Measurements from ENCODE around the gene SLC22A8. TPM values are rescaled to one million over a fixed set of nuclear protein-coding genes. Genes with fewer than 3 reads are reported as not detected.
"Not testable (repeated sequence)": the region's sequence is repeated elsewhere in the genome, so short reads cannot be mapped to it uniquely, and the experiment has no call there.

SLC22A8 gene, protein sequence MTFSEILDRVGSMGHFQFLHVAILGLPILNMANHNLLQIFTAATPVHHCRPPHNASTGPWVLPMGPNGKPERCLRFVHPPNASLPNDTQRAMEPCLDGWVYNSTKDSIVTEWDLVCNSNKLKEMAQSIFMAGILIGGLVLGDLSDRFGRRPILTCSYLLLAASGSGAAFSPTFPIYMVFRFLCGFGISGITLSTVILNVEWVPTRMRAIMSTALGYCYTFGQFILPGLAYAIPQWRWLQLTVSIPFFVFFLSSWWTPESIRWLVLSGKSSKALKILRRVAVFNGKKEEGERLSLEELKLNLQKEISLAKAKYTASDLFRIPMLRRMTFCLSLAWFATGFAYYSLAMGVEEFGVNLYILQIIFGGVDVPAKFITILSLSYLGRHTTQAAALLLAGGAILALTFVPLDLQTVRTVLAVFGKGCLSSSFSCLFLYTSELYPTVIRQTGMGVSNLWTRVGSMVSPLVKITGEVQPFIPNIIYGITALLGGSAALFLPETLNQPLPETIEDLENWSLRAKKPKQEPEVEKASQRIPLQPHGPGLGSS
- total RNA-seq: not detected in 2 replicates

DNA sequence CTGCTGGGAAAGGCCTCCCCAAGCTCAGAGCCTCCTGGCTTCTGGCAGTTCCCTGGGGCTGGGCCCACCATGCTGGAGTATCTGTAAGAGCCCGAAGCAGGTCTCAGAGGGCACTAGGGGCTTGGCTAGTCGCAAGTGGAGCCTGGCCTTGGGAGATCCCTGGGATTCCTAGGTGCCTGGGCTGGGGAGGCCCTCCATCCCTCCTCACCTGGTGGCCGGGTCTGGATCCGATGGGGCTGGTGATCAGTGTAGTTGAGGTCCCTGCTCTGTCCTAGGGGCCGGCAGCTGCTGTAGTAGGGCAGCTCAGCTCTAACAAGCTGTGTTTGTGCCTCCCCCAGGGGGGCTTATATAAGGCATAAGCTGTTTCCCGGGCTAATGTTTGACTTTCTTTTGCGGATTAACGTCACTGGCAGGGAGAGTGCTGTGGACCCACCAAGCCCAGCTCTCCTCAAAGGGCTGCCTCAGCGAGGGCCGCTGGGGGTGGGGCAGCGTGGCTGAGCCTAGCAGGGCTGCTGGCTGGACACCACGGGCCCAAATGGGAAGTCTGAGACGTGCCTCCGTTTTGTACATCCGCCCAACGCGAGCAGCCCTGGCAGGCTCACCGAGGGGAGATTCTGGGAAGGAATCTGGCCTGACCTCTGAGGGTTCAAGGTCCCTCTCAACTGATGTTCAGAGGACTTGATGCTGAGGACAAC, at the start of gene SLC22A8:
Gene SLC22A8 (minus strand): TSS at position 321 of the 695 bp plus-strand sequence. CDS start 883 bp downstream, outside the sequence.
- H3K4me3 ChIP-seq (ENCODE audit: insufficient read depth, low read length): no peak within 1 kb of the TSS
- peaks cover 9% of the 10 kb centered on the region for H3K27me3 ChIP-seq (ENCODE audit: insufficient read depth, low read length)
- no peak within 1 kb of the TSS for H2AFZ ChIP-seq (ENCODE audit: low read length)
- no peaks in the 10 kb centered on the region for H3K4me1 ChIP-seq (ENCODE audit: insufficient read depth, low read length)
- H3K79me2 ChIP-seq (ENCODE audit: insufficient read depth, low read length): no peaks in the 10 kb centered on the region
- H3K9me3 ChIP-seq (ENCODE audit: low read depth, low read length): no peaks in the 10 kb centered on the region
- DNase-seq (ENCODE audit: insufficient read length, low spot score, missing footprints): no peak
- TF ChIP-seq, protein P1, sequence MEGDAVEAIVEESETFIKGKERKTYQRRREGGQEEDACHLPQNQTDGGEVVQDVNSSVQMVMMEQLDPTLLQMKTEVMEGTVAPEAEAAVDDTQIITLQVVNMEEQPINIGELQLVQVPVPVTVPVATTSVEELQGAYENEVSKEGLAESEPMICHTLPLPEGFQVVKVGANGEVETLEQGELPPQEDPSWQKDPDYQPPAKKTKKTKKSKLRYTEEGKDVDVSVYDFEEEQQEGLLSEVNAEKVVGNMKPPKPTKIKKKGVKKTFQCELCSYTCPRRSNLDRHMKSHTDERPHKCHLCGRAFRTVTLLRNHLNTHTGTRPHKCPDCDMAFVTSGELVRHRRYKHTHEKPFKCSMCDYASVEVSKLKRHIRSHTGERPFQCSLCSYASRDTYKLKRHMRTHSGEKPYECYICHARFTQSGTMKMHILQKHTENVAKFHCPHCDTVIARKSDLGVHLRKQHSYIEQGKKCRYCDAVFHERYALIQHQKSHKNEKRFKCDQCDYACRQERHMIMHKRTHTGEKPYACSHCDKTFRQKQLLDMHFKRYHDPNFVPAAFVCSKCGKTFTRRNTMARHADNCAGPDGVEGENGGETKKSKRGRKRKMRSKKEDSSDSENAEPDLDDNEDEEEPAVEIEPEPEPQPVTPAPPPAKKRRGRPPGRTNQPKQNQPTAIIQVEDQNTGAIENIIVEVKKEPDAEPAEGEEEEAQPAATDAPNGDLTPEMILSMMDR (IDR thresholded peaks at IDR 0.05; ENCODE audit: extremely low read depth, low read depth, low read length): no peak
- H4K20me1 ChIP-seq (ENCODE audit: insufficient read depth, low read length): no peaks in the 10 kb centered on the region
- H3K4me2 ChIP-seq (ENCODE audit: insufficient read depth, low read length): no peak within 1 kb of the TSS
- no peaks in the 10 kb centered on the region for H3K36me3 ChIP-seq (ENCODE audit: insufficient read depth, low read length)
- H3K27ac ChIP-seq (ENCODE audit: low read depth, low read length): no peak within 1 kb of the TSS

DNA sequence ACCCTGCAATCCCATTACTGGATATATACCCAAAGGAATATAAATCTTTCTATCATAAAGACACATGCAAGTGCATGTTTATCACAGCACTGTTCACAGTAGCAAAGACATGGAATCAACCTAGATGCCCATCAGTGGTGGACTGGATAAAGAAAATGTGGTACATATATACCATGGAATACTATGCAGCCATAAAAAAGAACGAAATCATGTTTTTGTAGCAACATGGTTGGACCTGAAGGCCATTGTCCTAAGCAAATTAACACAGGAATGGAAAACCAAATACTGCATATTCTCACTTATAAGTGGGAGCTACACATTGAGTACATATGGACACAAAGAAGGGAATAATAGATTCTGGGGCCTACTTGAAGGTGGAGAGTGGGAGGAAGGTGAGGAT, 30.6 kb upstream of the SLC22A8 start:
- H4K20me1 ChIP-seq (ENCODE audit: insufficient read depth, low read length); H3K9me3 ChIP-seq (ENCODE audit: low read depth, low read length); H3K4me2 ChIP-seq (ENCODE audit: insufficient read depth, low read length); H3K79me2 ChIP-seq (ENCODE audit: insufficient read depth, low read length); H3K27me3 ChIP-seq (ENCODE audit: insufficient read depth, low read length); H3K36me3 ChIP-seq (ENCODE audit: insufficient read depth, low read length); H2AFZ ChIP-seq (ENCODE audit: low read length); H3K27ac ChIP-seq (ENCODE audit: low read depth, low read length); H3K4me3 ChIP-seq (ENCODE audit: insufficient read depth, low read length); H3K4me1 ChIP-seq (ENCODE audit: insufficient read depth, low read length); DNase-seq (ENCODE audit: insufficient read length, low spot score, missing footprints): not testable (repeated sequence)

DNA sequence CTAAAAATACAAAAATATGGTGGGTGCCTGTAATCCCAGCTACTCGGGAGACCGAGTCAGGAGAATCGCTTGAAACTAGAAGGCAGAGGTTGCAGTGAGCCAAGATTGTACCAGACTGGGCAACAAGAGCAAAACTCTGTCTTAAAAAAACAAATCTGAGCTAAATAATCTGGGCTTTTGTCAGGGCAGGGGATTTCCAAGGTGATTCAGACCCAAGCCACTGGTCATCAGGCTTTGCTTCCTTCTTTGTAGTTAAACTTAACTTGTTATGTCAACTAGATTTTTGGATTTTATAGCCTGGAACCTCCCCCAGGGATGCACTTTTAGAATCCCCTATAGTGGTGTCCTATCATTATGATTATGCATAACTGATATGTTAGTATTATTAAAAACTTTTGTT, 27.0 kb upstream of the SLC22A8 start:
- TF ChIP-seq, protein P1 (IDR thresholded peaks at IDR 0.05; ENCODE audit: extremely low read depth, low read depth, low read length): no peak
- H3K4me1 ChIP-seq (ENCODE audit: insufficient read depth, low read length): no peaks in the 10 kb centered on the region
- DNase-seq (ENCODE audit: insufficient read length, low spot score, missing footprints): no peak

DNA sequence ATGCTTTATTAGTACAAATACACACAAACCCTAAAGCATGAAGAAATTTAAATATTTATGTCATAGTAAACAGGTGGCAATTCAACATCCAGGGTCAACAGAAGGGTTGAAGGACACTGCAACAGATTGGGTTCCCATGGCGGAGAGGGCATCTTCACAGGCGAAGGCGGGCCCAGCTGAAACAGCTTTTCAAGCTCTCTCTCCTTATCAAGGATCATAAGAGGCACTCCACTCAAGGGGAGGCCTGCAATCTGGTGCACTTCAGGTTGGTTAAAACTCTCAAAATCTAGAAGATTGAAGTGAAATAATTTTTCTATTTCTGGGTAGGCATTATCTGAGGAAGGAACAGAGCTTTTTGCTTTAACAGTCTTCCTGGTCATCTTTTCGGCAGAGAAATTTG, 16.8 kb upstream of the SLC22A8 start:
- Histone ChIP-seq H3K9me3 (ENCODE audit: low read depth, low read length) (no peaks in the 10 kb centered on the region), H3K27ac (ENCODE audit: low read depth, low read length) (no peak overlapping the region), H3K36me3 (ENCODE audit: insufficient read depth, low read length) (no peaks in the 10 kb centered on the region), H3K4me2 (ENCODE audit: insufficient read depth, low read length) (no peak overlapping the region), H2AFZ (ENCODE audit: low read length) (no peak overlapping the region), H4K20me1 (ENCODE audit: insufficient read depth, low read length) (no peaks in the 10 kb centered on the region), H3K4me1 (ENCODE audit: insufficient read depth, low read length) (no peaks in the 10 kb centered on the region), H3K4me3 (ENCODE audit: insufficient read depth, low read length) (no peak overlapping the region), H3K79me2 (ENCODE audit: insufficient read depth, low read length) (no peaks in the 10 kb centered on the region), H3K27me3 (ENCODE audit: insufficient read depth, low read length) (peaks cover 9% of the 10 kb centered on the region)
- TF ChIP-seq, protein P1 (IDR thresholded peaks at IDR 0.05; ENCODE audit: extremely low read depth, low read depth, low read length): no peak
- DNase-seq (ENCODE audit: insufficient read length, low spot score, missing footprints): no peak

More for the DNA sequence above, 27.0 kb upstream of the SLC22A8 start:
- H4K20me1 ChIP-seq (ENCODE audit: insufficient read depth, low read length): no peaks in the 10 kb centered on the region
- no peaks in the 10 kb centered on the region for H3K36me3 ChIP-seq (ENCODE audit: insufficient read depth, low read length)
- H2AFZ ChIP-seq (ENCODE audit: low read length): no peak overlapping the region
- H3K4me2 ChIP-seq (ENCODE audit: insufficient read depth, low read length): no peak overlapping the region
- H3K27me3 ChIP-seq (ENCODE audit: insufficient read depth, low read length): no peaks in the 10 kb centered on the region
- no peaks in the 10 kb centered on the region for H3K79me2 ChIP-seq (ENCODE audit: insufficient read depth, low read length)
- H3K4me3 ChIP-seq (ENCODE audit: insufficient read depth, low read length): no peak overlapping the region
- no peak overlapping the region for H3K27ac ChIP-seq (ENCODE audit: low read depth, low read length)
- no peaks in the 10 kb centered on the region for H3K9me3 ChIP-seq (ENCODE audit: low read depth, low read length)
